CD4-positive, alpha-beta memory T cell (primary cell): ENCODE results near the gene LGALS9. TPM values are rescaled to one million over a fixed set of nuclear protein-coding genes. Genes with fewer than 3 reads are reported as not detected.

Source experiments
- CTCF ChIA-PET: fragments of 350-600 bp; sonication (Branson Sonifier 250); formaldehyde crosslinking; loops from one replicate; lab custom pipeline; 2021; ENCODE audit warnings: inconsistent platforms; ENCODE audit not compliant: partially characterized antibody; lab: Charles Lee
- POLR2A ChIA-PET: fragments of 350-600 bp; sonication (Branson Sonifier 250); formaldehyde crosslinking; loops from one replicate; lab custom pipeline; 2021; ENCODE audit not compliant: partially characterized antibody; lab: Charles Lee
- DNase-seq, 5 donors: peaks; one replicate each; pipeline versions ENCODE4 v3.0.0 to v3.0.0-alpha.2; 2020 to 2022; ENCODE audit warnings: mixed read lengths in 1 of 5
- H3K27ac ChIP-seq: one replicate; pipeline ENCODE4 v1.7.0; 2013; ENCODE audit warnings: low read depth, low read length
- H3K27me3 ChIP-seq: 2 replicates; pipeline ENCODE4 v1.7.0; 2013; ENCODE audit warnings: mild to moderate bottlenecking, low read length, moderate library complexity; ENCODE audit not compliant: insufficient read depth
- H3K36me3 ChIP-seq: 2 replicates; pipeline ENCODE4 v1.7.0; 2013; ENCODE audit warnings: mild to moderate bottlenecking, low read length, moderate library complexity; ENCODE audit not compliant: insufficient read depth
- H3K4me1 ChIP-seq: 2 replicates; pipeline ENCODE4 v1.7.0; 2013; ENCODE audit warnings: mild to moderate bottlenecking, low read length, moderate library complexity; ENCODE audit not compliant: insufficient read depth
- H3K4me3 ChIP-seq, 2 donors: one replicate each; pipeline ENCODE4 v1.7.0; 2013; ENCODE audit warnings: low read length in 2 of 2, mild to moderate bottlenecking in 1 of 2
- H3K9me3 ChIP-seq, 2 donors: one replicate each; pipeline ENCODE4 v1.7.0; 2013; ENCODE audit warnings: low read length in 2 of 2, control low read depth in 1 of 2; ENCODE audit not compliant: control insufficient read depth in 1 of 2
- H3K27ac Mint-ChIP-seq, 7 donors: one replicate each; pipeline ENCODE4 v1.8.0; 2020 to 2021; ENCODE audit warnings: mixed read lengths in 7 of 7, mild to moderate bottlenecking in 6 of 7, inconsistent platforms in 3 of 7, moderate library complexity in 3 of 7
- H3K27me3 Mint-ChIP-seq, 2 donors: one replicate each; pipeline ENCODE4 v1.8.0; 2020 to 2021; ENCODE audit warnings: mixed read lengths in 2 of 2
- H3K36me3 Mint-ChIP-seq, 2 donors: one replicate each; pipeline ENCODE4 v1.8.0; 2020 to 2021; ENCODE audit warnings: mixed read lengths in 2 of 2, inconsistent platforms in 1 of 2, mild to moderate bottlenecking in 1 of 2
- H3K4me1 Mint-ChIP-seq, 4 donors: one replicate each; pipeline ENCODE4 v1.8.0; 2020 to 2021; ENCODE audit warnings: mixed read lengths in 4 of 4, mild to moderate bottlenecking in 1 of 4
- H3K4me3 Mint-ChIP-seq, 8 donors: one replicate each; pipeline ENCODE4 v1.8.0; 2020 to 2021; ENCODE audit warnings: mixed read lengths in 8 of 8, mild to moderate bottlenecking in 7 of 8, moderate library complexity in 6 of 8, inconsistent platforms in 3 of 8
- H3K9me3 Mint-ChIP-seq, 8 donors: one replicate each; pipeline ENCODE4 v1.8.0; 2020 to 2021; ENCODE audit warnings: mixed read lengths in 8 of 8, mild to moderate bottlenecking in 5 of 8, inconsistent platforms in 3 of 8, moderate library complexity in 1 of 8
- intact Hi-C: fragments of 100-400 bp; cut with micrococcal nuclease; formaldehyde crosslinking; loops from one replicate; pipeline ENCODE4 v1.15.1; 2023
- polyA plus RNA-seq, 2 donors: library from polyadenylated mRNA; unstranded; fragments of 300-500 nt; fragmentation: Illumina TruSeq; gene quantifications; one replicate each; pipeline ENCODE4 v1.2.3, GENCODE V29; 2021
- total RNA-seq, 2 experiments: library from RNA; stranded (reverse); gene quantifications; one replicate each; pipeline ENCODE4 v1.2.3, GENCODE V29; 2021

Gene LGALS9
- total and polyA plus RNA-seq, 4 experiments from 2014 or later, result 19.9 to 33.2 (median 24.4) TPM

- Histone ChIP-seq H3K36me3 (peaks cover 4% of the 10 kb centered on the region), H3K4me1 (no peaks in the 10 kb centered on the region), H3K9me3 (no peaks in the 10 kb centered on the region), H3K27ac (no peak overlapping the region), H3K27me3 (no peaks in the 10 kb centered on the region), H3K4me3 (no peak overlapping the region)
- intact Hi-C loops, result no loop called here
- no peak for DNase-seq
- no peak overlapping the region for H3K4me3 Mint-ChIP-seq
- no peaks in the 10 kb centered on the region for H3K27me3 Mint-ChIP-seq
- H3K27ac Mint-ChIP-seq, result no peak overlapping the region
- CTCF ChIA-PET, result interaction anchor here (1.3 to 12.0 kb wide), 4 partner anchors 8 to 43 kb away, joined by 5 to 358 read pairs (median 8); no protein-coding TSS in a partner anchor
- H3K36me3 Mint-ChIP-seq, result peaks cover 33 to 62% of the 10 kb centered on the region in 2 donors
- peaks cover 0 to 10% (median 2%) of the 10 kb centered on the region in 4 donors for H3K4me1 Mint-ChIP-seq
- H3K9me3 Mint-ChIP-seq, result no peaks in the 10 kb centered on the region
- POLR2A ChIA-PET, result interaction anchor here (1.1 kb wide), 1 partner anchor 11 kb away, joined by 3 read pairs; no protein-coding TSS in a partner anchor
Measured at GRCh38 chr17:27610304-27610677, 20.7 kb upstream of the LGALS9 start.

GRCh38 chr17:27612160-27612770, 18.7 kb upstream of the LGALS9 start:
- no peaks in the 10 kb centered on the region for H3K9me3 ChIP-seq
- ChIA-PET CTCF (interaction anchor here (0.9 to 5.2 kb wide), 4 partner anchors 9 to 45 kb away, joined by 3 to 28 read pairs (median 4); no protein-coding TSS in a partner anchor), POLR2A (no interaction called here)
- Mint-ChIP-seq H3K27ac (peak overlapping the region in 3 of 7 donors; percentile 7 to 60 (median 8)), H3K36me3 (peaks cover 38 to 72% of the 10 kb centered on the region in 2 donors), H3K4me1 (peaks cover 15 to 29% (median 16%) of the 10 kb centered on the region in 4 donors), H3K27me3 (no peaks in the 10 kb centered on the region), H3K4me3 (no peak overlapping the region), H3K9me3 (no peaks in the 10 kb centered on the region)
- DNase-seq, result no peak
- H3K27me3 ChIP-seq, result no peaks in the 10 kb centered on the region
- H3K4me3 ChIP-seq, result no peak overlapping the region
- H3K4me1 ChIP-seq, result peaks cover 14% of the 10 kb centered on the region
- H3K27ac ChIP-seq, result no peak overlapping the region
- intact Hi-C loops, result no loop called here
- no peaks in the 10 kb centered on the region for H3K36me3 ChIP-seq

GRCh38 chr17:27613433-27613832, 17.6 kb upstream of the LGALS9 start:
- Mint-ChIP-seq H3K4me3 (no peak overlapping the region), H3K27ac (no peak overlapping the region), H3K4me1 (peaks cover 15 to 33% (median 16%) of the 10 kb centered on the region in 4 donors), H3K27me3 (no peaks in the 10 kb centered on the region), H3K9me3 (no peaks in the 10 kb centered on the region), H3K36me3 (peaks cover 42 to 71% of the 10 kb centered on the region in 2 donors)
- peaks cover 14% of the 10 kb centered on the region for H3K4me1 ChIP-seq
- no peaks in the 10 kb centered on the region for H3K27me3 ChIP-seq
- H3K36me3 ChIP-seq, result peaks cover 8% of the 10 kb centered on the region
- no peak overlapping the region for H3K4me3 ChIP-seq
- CTCF ChIA-PET, result interaction anchor here (0.8 to 5.2 kb wide), 3 partner anchors 10 to 41 kb away, joined by 3 to 28 read pairs (median 3); no protein-coding TSS in a partner anchor
- H3K9me3 ChIP-seq, result no peaks in the 10 kb centered on the region
- no peak for DNase-seq
- no peak overlapping the region for H3K27ac ChIP-seq
- intact Hi-C loops, result no loop called here
- POLR2A ChIA-PET, result no interaction called here

- H3K9me3 ChIP-seq, result no peaks in the 10 kb centered on the region
- no peak overlapping the region for H3K4me3 Mint-ChIP-seq
- intact Hi-C loops, result no loop called here
- H3K4me3 ChIP-seq, result no peak overlapping the region
- H3K36me3 ChIP-seq, result peaks cover 9% of the 10 kb centered on the region
- H3K36me3 Mint-ChIP-seq, result peaks cover 41 to 68% of the 10 kb centered on the region in 2 donors
- no peaks in the 10 kb centered on the region for H3K27me3 ChIP-seq
- DNase-seq, result no peak
- POLR2A ChIA-PET, result no interaction called here
- CTCF ChIA-PET, result interaction anchor here (1.0 to 5.2 kb wide), 5 partner anchors 12 to 378 kb away, joined by 4 to 28 read pairs (median 5); no protein-coding TSS in a partner anchor
- H3K27ac Mint-ChIP-seq, result peak overlapping the region in 2 of 7 donors; percentile 8 to 30
- H3K27ac ChIP-seq, result no peak overlapping the region
- H3K4me1 ChIP-seq, result peaks cover 14% of the 10 kb centered on the region
- H3K4me1 Mint-ChIP-seq, result peaks cover 15 to 33% (median 16%) of the 10 kb centered on the region in 4 donors
- no peaks in the 10 kb centered on the region for H3K27me3 Mint-ChIP-seq
- H3K9me3 Mint-ChIP-seq, result no peaks in the 10 kb centered on the region
Measured at GRCh38 chr17:27615121-27615520, 15.9 kb upstream of the LGALS9 start.

GRCh38 chr17:27616414-27616813, 14.6 kb upstream of the LGALS9 start:
- Mint-ChIP-seq H3K9me3 (no peaks in the 10 kb centered on the region), H3K4me3 (peak overlapping the region in 3 of 8 donors; percentile 14 to 63 (median 15)), H3K27ac (peak overlapping the region; percentile 8 to 89 (median 73)), H3K4me1 (peaks cover 15 to 36% (median 18%) of the 10 kb centered on the region in 4 donors), H3K36me3 (peaks cover 46 to 66% of the 10 kb centered on the region in 2 donors), H3K27me3 (no peaks in the 10 kb centered on the region)
- Histone ChIP-seq H3K36me3 (peaks cover 9% of the 10 kb centered on the region), H3K4me1 (peaks cover 20% of the 10 kb centered on the region), H3K4me3 (no peak overlapping the region), H3K27ac (no peak overlapping the region), H3K9me3 (no peaks in the 10 kb centered on the region), H3K27me3 (no peaks in the 10 kb centered on the region)
- DNase-seq, result no peak
- POLR2A ChIA-PET, result no interaction called here
- CTCF ChIA-PET, result interaction anchor here (1.4 to 5.2 kb wide), 3 partner anchors 13 to 38 kb away, joined by 4 to 28 read pairs (median 21); no protein-coding TSS in a partner anchor
- intact Hi-C loops, result no loop called here

- H3K27me3 ChIP-seq, result no peaks in the 10 kb centered on the region
- H3K9me3 ChIP-seq, result no peaks in the 10 kb centered on the region
- peaks cover 21% of the 10 kb centered on the region for H3K36me3 ChIP-seq
- H3K27ac ChIP-seq, result no peak overlapping the region
- Mint-ChIP-seq H3K9me3 (no peaks in the 10 kb centered on the region), H3K27me3 (no peaks in the 10 kb centered on the region), H3K36me3 (peaks cover 48 to 64% of the 10 kb centered on the region in 2 donors), H3K4me3 (no peak overlapping the region), H3K4me1 (peaks cover 15 to 34% (median 17%) of the 10 kb centered on the region in 4 donors), H3K27ac (no peak overlapping the region)
- CTCF ChIA-PET, result interaction anchor here (1.1 to 1.5 kb wide), 4 partner anchors 16 to 36 kb away, joined by 3 to 6 read pairs (median 4); no protein-coding TSS in a partner anchor
- DNase-seq, result no peak
- POLR2A ChIA-PET, result no interaction called here
- peaks cover 20% of the 10 kb centered on the region for H3K4me1 ChIP-seq
- no peak overlapping the region for H3K4me3 ChIP-seq
- intact Hi-C loops, result no loop called here
Measured at GRCh38 chr17:27618417-27618816, 12.6 kb upstream of the LGALS9 start.

- Histone ChIP-seq H3K4me1 (peaks cover 20% of the 10 kb centered on the region), H3K27ac (no peak overlapping the region), H3K4me3 (no peak overlapping the region), H3K36me3 (peaks cover 21% of the 10 kb centered on the region), H3K9me3 (no peaks in the 10 kb centered on the region), H3K27me3 (no peaks in the 10 kb centered on the region)
- Mint-ChIP-seq H3K27me3 (no peaks in the 10 kb centered on the region), H3K4me1 (peaks cover 10 to 26% (median 15%) of the 10 kb centered on the region in 4 donors), H3K4me3 (no peak overlapping the region), H3K27ac (peak overlapping the region in 1 of 7 donors; percentile 76), H3K36me3 (peaks cover 34 to 52% of the 10 kb centered on the region in 2 donors), H3K9me3 (no peaks in the 10 kb centered on the region)
- ChIA-PET POLR2A (interaction anchor here (0.8 kb wide), 1 partner anchor 10 kb away, joined by 3 read pairs; the partner anchor contains the start of gene LGALS9), CTCF (interaction anchor here (1.1 to 2.2 kb wide), 3 partner anchors 10 to 34 kb away, joined by 4 to 5 read pairs (median 4); partner anchors contain the start of gene LGALS9)
- intact Hi-C loops, result no loop called here
- no peak for DNase-seq
Measured at GRCh38 chr17:27620721-27621120, 10.3 kb upstream of the LGALS9 start.
